GM19035 (cell line): ENCODE data around the gene ABHD17A.
A peak's percentile ranks its signal among the peaks of the same experiment; 100 is the strongest.

Experiments used
- ATAC-seq: cut with Tn5 transposase; IDR thresholded peaks from one replicate; pipeline ENCODE4 v1.9.1; 2021; ENCODE audit not compliant: unreplicated experiment

The ABHD17A gene

GRCh38 chr19:1865172-1866010 lies 19.9 kb downstream of the ABHD17A start:
- no peak for ATAC-seq

- no peak for ATAC-seq
Observed at GRCh38 chr19:1864480-1865171, 20.7 kb downstream of the ABHD17A start.

- ATAC-seq: peak; percentile 54
Observed at GRCh38 chr19:1863638-1864479, 21.4 kb downstream of the ABHD17A start.

GRCh38 chr19:1863328-1863637 lies 22.0 kb downstream of the ABHD17A start, which contains the start of gene KLF16:
Gene KLF16, minus strand, starts transcription at chr19:1863579. Its CDS starts 82 bp downstream, at chr19:1863497.
- peak; percentile 3 for ATAC-seq

- ATAC-seq: peak; percentile 14
Observed at GRCh38 chr19:1862424-1863327, 22.6 kb downstream of the ABHD17A start.

- ATAC-seq: no peak
Observed at GRCh38 chr19:1862068-1862423, 23.2 kb downstream of the ABHD17A start.

GRCh38 chr19:1861599-1862031 lies 23.7 kb downstream of the ABHD17A start:
- ATAC-seq: no peak

GRCh38 chr19:1860821-1861598 lies 24.3 kb downstream of the ABHD17A start:
- no peak for ATAC-seq

GRCh38 chr19:1860042-1860775 lies 25.1 kb downstream of the ABHD17A start:
- ATAC-seq: no peak

GRCh38 chr19:1859331-1859781 lies 25.9 kb downstream of the ABHD17A start:
- ATAC-seq: no peak

GRCh38 chr19:1858412-1859081 lies 26.7 kb downstream of the ABHD17A start:
- no peak for ATAC-seq

GRCh38 chr19:1857648-1858326 lies 27.5 kb downstream of the ABHD17A start:
- ATAC-seq: no peak

- no peak for ATAC-seq
Observed at GRCh38 chr19:1856698-1857603, 28.3 kb downstream of the ABHD17A start.

GRCh38 chr19:1856345-1856697 lies 29.0 kb downstream of the ABHD17A start:
- no peak for ATAC-seq

- ATAC-seq: peak; percentile 4
Observed at GRCh38 chr19:1855828-1856255, 29.5 kb downstream of the ABHD17A start.

- peak; percentile 60 for ATAC-seq
Observed at GRCh38 chr19:1855040-1855827, 30.1 kb downstream of the ABHD17A start.
